Measurements from ENCODE around the gene ZNF518B. TPM values are rescaled to one million over a fixed set of nuclear protein-coding genes. Genes with fewer than 3 reads are reported as not detected.
"Not testable (repeated sequence)": the region's sequence is repeated elsewhere in the genome, so short reads cannot be mapped to it uniquely, and the experiment has no call there.

ZNF518B gene
- total RNA-seq, 1 experiment from 2014 or later = 39.2 TPM

GRCh38 chr4:10437735-10438134 lies 19.5 kb downstream of the ZNF518B start:
- DNase-seq = no peak

DNA sequence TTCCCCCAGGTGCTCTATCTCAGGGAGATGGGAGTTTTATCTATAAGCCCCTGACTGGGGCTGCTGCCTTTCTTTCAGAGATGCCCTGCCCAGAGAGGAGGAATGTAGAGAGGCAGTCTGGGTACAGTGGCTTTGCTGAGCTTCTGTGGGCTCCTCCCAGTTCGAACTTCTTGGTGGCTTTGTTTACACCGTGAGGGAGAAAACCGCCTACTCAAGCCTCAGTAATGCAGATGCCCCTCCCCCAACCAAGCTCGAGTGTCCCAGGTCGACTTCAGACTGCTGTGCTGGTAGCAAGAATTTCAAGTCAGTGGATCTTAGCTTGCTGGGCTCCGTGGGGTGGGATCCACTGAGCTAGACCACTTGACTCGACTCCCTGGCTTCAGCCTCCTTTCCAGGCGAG lies 29.5 kb downstream of the ZNF518B start:
- H3K36me3 ChIP-seq (replicated peaks; ENCODE audit: control insufficient read depth, insufficient read depth, low read length); H3K4me3 ChIP-seq (ENCODE audit: insufficient read depth, low read depth, low read length); DNase-seq; H3K27me3 ChIP-seq (ENCODE audit: control insufficient read depth, insufficient read depth, low read length): not testable (repeated sequence)

More at GRCh38 chr4:10437735-10438134, 19.5 kb downstream of the ZNF518B start:
- Histone ChIP-seq H3K36me3 (replicated peaks; ENCODE audit: control insufficient read depth, insufficient read depth, low read length) (no peaks in the 10 kb centered on the region), H3K27me3 (ENCODE audit: control insufficient read depth, insufficient read depth, low read length) (no peaks in the 10 kb centered on the region), H3K4me3 (ENCODE audit: insufficient read depth, low read depth, low read length) (no peak overlapping the region)

- H3K36me3 ChIP-seq (replicated peaks; ENCODE audit: control insufficient read depth, insufficient read depth, low read length) = no peaks in the 10 kb centered on the region
- DNase-seq = no peak
- no peaks in the 10 kb centered on the region for H3K27me3 ChIP-seq (ENCODE audit: control insufficient read depth, insufficient read depth, low read length)
- no peak overlapping the region for H3K4me3 ChIP-seq (ENCODE audit: insufficient read depth, low read depth, low read length)
These were observed 35.7 kb downstream of the ZNF518B start for GRCh38 chr4:10421344-10422055.

DNA sequence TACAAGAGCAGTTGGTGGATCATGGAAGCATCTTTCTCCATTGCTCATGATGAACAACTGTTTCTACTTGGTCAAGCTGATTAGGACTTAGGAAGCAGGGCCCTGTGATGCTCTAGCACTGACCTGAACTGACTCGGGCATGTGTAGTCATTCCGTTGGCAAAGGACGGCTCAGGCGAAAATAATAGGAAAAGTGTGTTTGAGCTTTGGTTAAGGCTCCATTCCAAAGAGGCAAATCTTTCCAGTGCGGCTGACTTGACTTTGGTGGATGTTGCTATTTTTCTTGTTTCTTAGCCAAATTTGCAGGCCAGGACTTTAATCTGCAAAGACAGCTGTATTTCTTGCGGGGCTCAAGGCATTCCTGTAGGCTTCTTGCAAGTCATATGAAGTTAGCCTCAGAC lies 39.5 kb downstream of the ZNF518B start:
- H3K27me3 ChIP-seq (ENCODE audit: control insufficient read depth, insufficient read depth, low read length) = no peaks in the 10 kb centered on the region
- no peaks in the 10 kb centered on the region for H3K36me3 ChIP-seq (replicated peaks; ENCODE audit: control insufficient read depth, insufficient read depth, low read length)
- no peak for DNase-seq
- H3K4me3 ChIP-seq (ENCODE audit: insufficient read depth, low read depth, low read length) = no peak overlapping the region

GRCh38 chr4:10416441-10416840 lies 40.8 kb downstream of the ZNF518B start:
- no peak for DNase-seq
- Histone ChIP-seq H3K4me3 (ENCODE audit: insufficient read depth, low read depth, low read length) (no peak overlapping the region), H3K36me3 (replicated peaks; ENCODE audit: control insufficient read depth, insufficient read depth, low read length) (no peaks in the 10 kb centered on the region), H3K27me3 (ENCODE audit: control insufficient read depth, insufficient read depth, low read length) (no peaks in the 10 kb centered on the region)

- no peaks in the 10 kb centered on the region for H3K27me3 ChIP-seq (ENCODE audit: control insufficient read depth, insufficient read depth, low read length)
- no peak for DNase-seq
- H3K4me3 ChIP-seq (ENCODE audit: insufficient read depth, low read depth, low read length) = no peak overlapping the region
- H3K36me3 ChIP-seq (replicated peaks; ENCODE audit: control insufficient read depth, insufficient read depth, low read length) = no peaks in the 10 kb centered on the region
These were observed 44.0 kb downstream of the ZNF518B start for GRCh38 chr4:10413177-10413576.

DNA sequence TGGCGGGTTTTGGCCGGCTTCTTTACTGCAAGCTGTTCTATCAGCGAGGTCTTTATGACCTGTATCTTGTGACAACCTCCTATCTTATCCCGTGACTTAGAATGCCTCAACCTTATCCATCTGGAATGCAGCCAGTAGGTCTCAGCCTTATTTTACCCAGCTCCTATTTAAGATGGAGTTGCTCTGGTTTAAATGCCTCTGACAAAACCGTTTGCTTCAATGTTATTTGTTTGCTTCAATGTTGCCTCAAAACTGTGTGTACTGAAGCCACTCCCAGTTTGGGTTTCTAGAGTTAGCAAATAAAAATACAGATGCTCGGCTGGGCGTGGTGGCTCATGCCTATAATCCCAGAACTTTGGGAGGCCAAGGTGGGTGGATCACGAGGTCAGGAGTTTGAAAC lies 51.6 kb downstream of the ZNF518B start:
- no peaks in the 10 kb centered on the region for H3K27me3 ChIP-seq (ENCODE audit: control insufficient read depth, insufficient read depth, low read length)
- H3K4me3 ChIP-seq (ENCODE audit: insufficient read depth, low read depth, low read length) = no peak overlapping the region
- no peak for DNase-seq
- H3K36me3 ChIP-seq (replicated peaks; ENCODE audit: control insufficient read depth, insufficient read depth, low read length) = no peaks in the 10 kb centered on the region

- Histone ChIP-seq H3K36me3 (replicated peaks; ENCODE audit: control insufficient read depth, insufficient read depth, low read length) (no peaks in the 10 kb centered on the region), H3K4me3 (ENCODE audit: insufficient read depth, low read depth, low read length) (no peak overlapping the region), H3K27me3 (ENCODE audit: control insufficient read depth, insufficient read depth, low read length) (no peaks in the 10 kb centered on the region)
- peak; percentile 40 for DNase-seq
These were observed 53.4 kb downstream of the ZNF518B start for GRCh38 chr4:10403633-10404445.

GRCh38 chr4:10395971-10396580 lies 61.1 kb downstream of the ZNF518B start:
- DNase-seq = no peak

More at GRCh38 chr4:10395971-10396580, 61.1 kb downstream of the ZNF518B start:
- Histone ChIP-seq H3K27me3 (ENCODE audit: control insufficient read depth, insufficient read depth, low read length) (no peaks in the 10 kb centered on the region), H3K36me3 (replicated peaks; ENCODE audit: control insufficient read depth, insufficient read depth, low read length) (no peaks in the 10 kb centered on the region), H3K4me3 (ENCODE audit: insufficient read depth, low read depth, low read length) (no peak overlapping the region)

Other genes starting within 250 kb of the ZNF518B start
- not detected in 2 replicates for gene CLNK, start 227.3 kb upstream of the ZNF518B start, total RNA-seq (2014; rRNA removed; shearing (Covaris generic))

All from H7 (cell line).